OCI-LY7 (cell line): ENCODE data around the gene TPM1.

Source experiments
- CTCF ChIP-seq: fragments of 200-600 bp; sonication (generic); conservative IDR thresholded peaks from 2 replicates; pipeline ENCODE4 v1.5.1; 2014; ENCODE audit warnings: mild to moderate bottlenecking, antibody characterized with exemption, low read length, moderate library complexity, mixed read lengths
- EZH2phosphoT487 ChIP-seq: fragments of 200-600 bp; sonication (generic); IDR thresholded peaks from 2 replicates; pipeline ENCODE4 v1.6.1; 2018; ENCODE audit warnings: low read depth, borderline replicate concordance, mild to moderate bottlenecking, mixed run types, antibody characterized with exemption, low read length, moderate library complexity, mixed read lengths

- TF ChIP-seq CTCF (no peak), EZH2phosphoT487 (no peak)
Measured at GRCh38 chr15:63044077-63044644, 1.6 kb downstream of the TPM1 start.
